ENCODE measurements around the gene ITGA11. TPM values are rescaled to one million over a fixed set of nuclear protein-coding genes. Genes with fewer than 3 reads are reported as not detected.
"Not testable (repeated sequence)": the region's sequence is repeated elsewhere in the genome, so short reads cannot be mapped to it uniquely, and the experiment has no call there.

ITGA11 gene
- total RNA-seq, 1 donor from 2014 or later: 22.8 TPM

GRCh38 chr15:68425428-68426060 lies 6.4 kb downstream of the ITGA11 start:
- no peak for DNase-seq (ENCODE audit: low spot score)

- DNase-seq (ENCODE audit: low spot score): no peak
These were observed 7.1 kb downstream of the ITGA11 start for GRCh38 chr15:68424754-68425390.

- no peak for DNase-seq (ENCODE audit: low spot score)
These were observed 8.3 kb downstream of the ITGA11 start for GRCh38 chr15:68423359-68424296.

GRCh38 chr15:68422403-68423145 lies 9.4 kb downstream of the ITGA11 start:
- DNase-seq (ENCODE audit: low spot score): not testable (repeated sequence)

GRCh38 chr15:68421798-68422402 lies 10.1 kb downstream of the ITGA11 start:
- DNase-seq (ENCODE audit: low spot score): peak; percentile 22

GRCh38 chr15:68421115-68421551 lies 10.8 kb downstream of the ITGA11 start:
- DNase-seq (ENCODE audit: low spot score): peak; percentile 43

GRCh38 chr15:68420186-68420684 lies 11.7 kb downstream of the ITGA11 start:
- peak; percentile 7 for DNase-seq (ENCODE audit: low spot score)

- DNase-seq (ENCODE audit: low spot score): peak; percentile 24
These were observed 12.4 kb downstream of the ITGA11 start for GRCh38 chr15:68419301-68420175.

- peak; percentile 67 for DNase-seq (ENCODE audit: low spot score)
These were observed 13.3 kb downstream of the ITGA11 start for GRCh38 chr15:68418611-68419161.

- no peak for DNase-seq (ENCODE audit: low spot score)
These were observed 14.1 kb downstream of the ITGA11 start for GRCh38 chr15:68417897-68418296.

GRCh38 chr15:68417051-68417450 lies 14.9 kb downstream of the ITGA11 start:
- DNase-seq (ENCODE audit: low spot score): peak; percentile 12

- peak; percentile 23 for DNase-seq (ENCODE audit: low spot score)
These were observed 15.8 kb downstream of the ITGA11 start for GRCh38 chr15:68416158-68416535.

- peak; percentile 42 for DNase-seq (ENCODE audit: low spot score)
These were observed 16.3 kb downstream of the ITGA11 start for GRCh38 chr15:68415501-68416157.

GRCh38 chr15:68415061-68415460 lies 16.9 kb downstream of the ITGA11 start:
- peak; percentile 22 for DNase-seq (ENCODE audit: low spot score)

GRCh38 chr15:68414591-68414990 lies 17.4 kb downstream of the ITGA11 start:
- peak; percentile 27 for DNase-seq (ENCODE audit: low spot score)

GRCh38 chr15:68414206-68414555 lies 17.8 kb downstream of the ITGA11 start:
- peak; percentile 15 for DNase-seq (ENCODE audit: low spot score)

- DNase-seq (ENCODE audit: low spot score): peak; percentile 43
These were observed 18.4 kb downstream of the ITGA11 start for GRCh38 chr15:68413363-68414205.

- peak; percentile 41 for DNase-seq (ENCODE audit: low spot score)
These were observed 19.7 kb downstream of the ITGA11 start for GRCh38 chr15:68412218-68412617.
